GM12878 (cell line): ENCODE data around the gene DPM2. TPM values are rescaled to one million over a fixed set of nuclear protein-coding genes. Genes with fewer than 3 reads are reported as not detected.

Experiments used
- ATF3 ChIP-seq: IDR thresholded peaks from 2 replicates; pipeline ENCODE4 v1.6.1; 2011; ENCODE audit warnings: low read depth, mild to moderate bottlenecking, low read length, moderate library complexity, borderline replicate concordance; ENCODE audit errors: extremely low read depth
- ATF7 ChIP-seq: fragments of 450-650 bp; IDR thresholded peaks from 2 replicates; pipeline ENCODE4 v1.6.1; 2016; ENCODE audit warnings: low read depth, mild to moderate bottlenecking
- CEBPB ChIP-seq, 2 experiments: fragments of 150-350 bp in 1 of 2; IDR thresholded peaks; 2 replicates each; pipeline ENCODE4 v1.6.1; 2012 to 2014; ENCODE audit warnings: low read depth in 2 of 2, low read length in 2 of 2, borderline replicate concordance in 1 of 2, inconsistent platforms in 1 of 2
- CEBPZ ChIP-seq: fragments of 150-350 bp; IDR thresholded peaks from 2 replicates; pipeline ENCODE4 v1.6.1; 2016; ENCODE audit warnings: low read depth, low read length
- HDAC6 ChIP-seq: fragments of 200-600 bp; sonication (generic); IDR thresholded peaks from one replicate; pipeline ENCODE4 v1.8.0; 2017; ENCODE audit warnings: antibody characterized with exemption; ENCODE audit not compliant: unreplicated experiment
- IKZF1 ChIP-seq: fragments of 450-650 bp; conservative IDR thresholded peaks from 2 replicates; pipeline ENCODE4 v1.6.1; 2017; ENCODE audit warnings: antibody characterized with exemption, mild to moderate bottlenecking
- LARP7 ChIP-seq: fragments of 450-650 bp; IDR thresholded peaks from 2 replicates; pipeline ENCODE4 v1.6.1; 2017; ENCODE audit warnings: mild to moderate bottlenecking
- NKRF ChIP-seq: fragments of 450-650 bp; conservative IDR thresholded peaks from 2 replicates; pipeline ENCODE4 v1.6.1; 2017; ENCODE audit warnings: mild to moderate bottlenecking, moderate library complexity
- NR2C2 ChIP-seq: IDR thresholded peaks from 2 replicates; pipeline ENCODE4 v1.6.1; 2011; ENCODE audit warnings: borderline replicate concordance, low read depth; ENCODE audit not compliant: control insufficient read depth, insufficient read length
- PBX3 ChIP-seq: IDR thresholded peaks from 2 replicates; pipeline ENCODE4 v1.6.1; 2011; ENCODE audit warnings: mild to moderate bottlenecking, low read depth, low read length, moderate library complexity; ENCODE audit not compliant: insufficient replicate concordance
- PRDM15 ChIP-seq: fragments of 450-650 bp; formaldehyde crosslinking; IDR thresholded peaks from 2 replicates; pipeline ENCODE4 v1.4.0; 2020; ENCODE audit warnings: mild to moderate bottlenecking, moderate library complexity
- SMAD5 ChIP-seq: IDR thresholded peaks from 2 replicates; pipeline ENCODE4 v1.6.1; 2016; ENCODE audit warnings: antibody characterized with exemption, low read depth
- ZBTB11 ChIP-seq: fragments of 450-650 bp; formaldehyde crosslinking; IDR thresholded peaks from 2 replicates; pipeline ENCODE4 v1.5.0; 2022; ENCODE audit warnings: mild to moderate bottlenecking, missing genetic modification characterization
- ZNF207 ChIP-seq: fragments of 450-650 bp; IDR thresholded peaks from 2 replicates; pipeline ENCODE4 v1.6.1; 2014; ENCODE audit warnings: antibody characterized with exemption, mild to moderate bottlenecking, borderline replicate concordance
- ZNF24 ChIP-seq: fragments of 450-650 bp; IDR thresholded peaks from 2 replicates; pipeline ENCODE4 v1.6.1; 2017; ENCODE audit warnings: antibody characterized with exemption, mild to moderate bottlenecking
- ZNF274 ChIP-seq: IDR thresholded peaks from one replicate; pipeline ENCODE4 v1.8.0; 2011; ENCODE audit not compliant: insufficient read length, insufficient read depth
- polyA plus RNA-seq, 11 experiments: library from polyadenylated mRNA; depleted of rRNA in 4 of 11; unstranded in 6 of 11; stranded (reverse) in 5 of 11; fragments of >200 nt; fragmentation: Nextera tagmentation in 4 of 11; fragmentation: Illumina TruSeq in 1 of 11; extraction: Ambion mirVana in 4 of 11; extraction: Trizol in 1 of 11; gene quantifications; 1 replicate in 1 of 11; 2 replicates in 10 of 11; pipeline versions ENCODE4 v1.2.1 to v1.2.3, GENCODE V29; 2011 to 2016; ENCODE audit warnings: inconsistent platforms in 2 of 11, missing spikeins in 2 of 11, low read depth in 1 of 11
- total RNA-seq, 4 experiments: library from RNA; depleted of rRNA in 3 of 4; stranded (reverse); fragments of >200 nt in 3 of 4; fragmentation: Illumina TruSeq in 1 of 4; extraction: Trizol in 1 of 4; gene quantifications; 2 replicates each; pipeline versions ENCODE4 v1.2.1 to v1.2.3, GENCODE V29; 2013 to 2021

DPM2 gene
- total and polyA plus RNA-seq, 10 of the 15 experiments (the other 5 are each of a cell fraction or from before 2014, with no cell fraction given) = 22.7 to 77.9 (median 44.7) TPM

GRCh38 chr9:127962278-127962677, 24.6 kb upstream of the DPM2 start (continued):
- TF ChIP-seq CEBPZ = no peak
- TF ChIP-seq IKZF1 = no peak
- TF ChIP-seq ZNF24 = no peak
- TF ChIP-seq ATF3 = no peak
- no peak for TF ChIP-seq SMAD5
- no peak for TF ChIP-seq HDAC6
- no peak for TF ChIP-seq PRDM15 (CRISPR knock-in tag)
- no peak for TF ChIP-seq NKRF
- TF ChIP-seq ZNF207 = no peak
- TF ChIP-seq ATF7 = no peak
- TF ChIP-seq ZNF274 = no peak
- TF ChIP-seq NR2C2 = no peak
- no peak for TF ChIP-seq PBX3
- TF ChIP-seq ZBTB11 = no peak
- no peak for TF ChIP-seq LARP7
- TF ChIP-seq CEBPB (IDR thresholded peaks at IDR 0.05; ENCODE audit: borderline replicate concordance in 1 of 2, low read depth in 2 of 2, low read length in 2 of 2) = no peak
